HEK293 (cell line): ENCODE results near the gene VASP.

ENCODE experiments used
- CTCF ChIA-PET: fragments of 350-600 bp; formaldehyde crosslinking; extraction: SDS; loops from one replicate; lab custom pipeline; 2021; ENCODE audit warnings: antibody characterized with exemption; lab: Yijun Ruan, JAX
- POLR2A ChIA-PET: fragments of 300-600 bp; formaldehyde crosslinking; extraction: SDS; loops from one replicate; lab custom pipeline; 2020; ENCODE audit warnings: antibody characterized with exemption, inconsistent platforms; lab: Yijun Ruan, JAX
- H3K27ac ChIP-seq: fragments of 200-500 bp; sonication (Bioruptor generic); 2 replicates; pipeline ENCODE4 v1.5.1; 2014; ENCODE audit warnings: low read depth, low read length, control low read depth, inconsistent platforms; ENCODE audit errors: extremely low read depth
- H3K36me3 ChIP-seq, 2 experiments: fragments of 200-500 bp in 1 of 2; sonication (Bioruptor generic) in 1 of 2; 1 replicate in 1 of 2; 2 replicates in 1 of 2; pipeline ENCODE4 v1.5.1; 2014 to 2017; ENCODE audit warnings: inconsistent platforms in 2 of 2, low read length in 2 of 2; ENCODE audit not compliant: control insufficient read depth in 2 of 2, insufficient read depth in 1 of 2
- H3K4me1 ChIP-seq: fragments of 200-500 bp; sonication (Bioruptor generic); 2 replicates; pipeline ENCODE4 v1.5.1; 2014; ENCODE audit warnings: mild to moderate bottlenecking, low read length, inconsistent platforms; ENCODE audit not compliant: control insufficient read depth, insufficient read depth
- H3K4me3 ChIP-seq: 2 replicates; pipeline ENCODE4 v1.5.1; 2011; ENCODE audit warnings: low read depth, mild to moderate bottlenecking, control low read depth, low read length, moderate library complexity
- H3K9me3 ChIP-seq: fragments of 200-500 bp; sonication (Bioruptor generic); 2 replicates; pipeline ENCODE4 v1.5.1; 2014; ENCODE audit warnings: low read depth, low read length, inconsistent platforms; ENCODE audit not compliant: control insufficient read depth, insufficient read depth
- KLF10 ChIP-seq: fragments of 450-650 bp; IDR thresholded peaks from 2 replicates; pipeline ENCODE4 v1.5.1; 2018; ENCODE audit warnings: missing biosample characterization, mild to moderate bottlenecking, missing genetic modification characterization
- KLF8 ChIP-seq: fragments of 450-650 bp; formaldehyde crosslinking; IDR thresholded peaks from 2 replicates; pipeline ENCODE4 v1.5.1; 2016; ENCODE audit warnings: missing biosample characterization, missing genetic modification characterization
- KLF9 ChIP-seq: fragments of 450-650 bp; formaldehyde crosslinking; IDR thresholded peaks from 2 replicates; pipeline ENCODE4 v1.5.1; 2016; ENCODE audit warnings: missing biosample characterization, missing genetic modification characterization, low read depth
- PATZ1 ChIP-seq: fragments of 450-650 bp; formaldehyde crosslinking; IDR thresholded peaks from 2 replicates; pipeline ENCODE4 v1.5.1; 2016; ENCODE audit warnings: missing biosample characterization, missing genetic modification characterization
- SP3 ChIP-seq: fragments of 450-650 bp; formaldehyde crosslinking; IDR thresholded peaks from 2 replicates; pipeline ENCODE4 v1.5.1; 2016; ENCODE audit warnings: missing biosample characterization, missing genetic modification characterization
- ZBTB17 ChIP-seq: fragments of 450-650 bp; formaldehyde crosslinking; IDR thresholded peaks from 2 replicates; pipeline ENCODE4 v1.5.1; 2016; ENCODE audit warnings: missing biosample characterization, missing genetic modification characterization
- ZBTB26 ChIP-seq: fragments of 450-650 bp; formaldehyde crosslinking; optimal IDR thresholded peaks from 2 replicates; pipeline ENCODE3; 2016; ENCODE audit warnings: missing biosample characterization, mild to moderate bottlenecking, missing genetic modification characterization
- ZBTB49 ChIP-seq: fragments of 450-650 bp; formaldehyde crosslinking; IDR thresholded peaks from 2 replicates; pipeline ENCODE4 v1.5.1; 2016; ENCODE audit warnings: missing biosample characterization, missing genetic modification characterization, low read depth
- ZNF19 ChIP-seq: fragments of 450-650 bp; formaldehyde crosslinking; IDR thresholded peaks from 2 replicates; pipeline ENCODE4; 2016; ENCODE audit warnings: missing biosample characterization, missing genetic modification characterization, low read depth
- ZNF366 ChIP-seq: fragments of 450-650 bp; formaldehyde crosslinking; conservative IDR thresholded peaks from 2 replicates; pipeline ENCODE4 v1.5.1; 2016; ENCODE audit warnings: missing biosample characterization, missing genetic modification characterization
- ZNF544 ChIP-seq: fragments of 450-650 bp; formaldehyde crosslinking; IDR thresholded peaks from 2 replicates; pipeline ENCODE4 v1.5.0; 2017; ENCODE audit warnings: missing biosample characterization, missing genetic modification characterization
- ZNF560 ChIP-seq: fragments of 450-650 bp; formaldehyde crosslinking; IDR thresholded peaks from 2 replicates; pipeline ENCODE4 v1.5.1; 2017; ENCODE audit warnings: missing biosample characterization, missing genetic modification characterization, borderline replicate concordance
- ZNF561 ChIP-seq: fragments of 450-650 bp; IDR thresholded peaks from 2 replicates; pipeline ENCODE4 v1.5.1; 2018; ENCODE audit warnings: missing biosample characterization, missing genetic modification characterization, borderline replicate concordance
- ZNF692 ChIP-seq: fragments of 450-650 bp; formaldehyde crosslinking; IDR thresholded peaks from 2 replicates; pipeline ENCODE4 v1.5.1; 2016; ENCODE audit warnings: missing biosample characterization, missing genetic modification characterization
- ZNF747 ChIP-seq: fragments of 450-650 bp; formaldehyde crosslinking; IDR thresholded peaks from 2 replicates; pipeline ENCODE4 v1.5.1; 2016; ENCODE audit warnings: missing biosample characterization, missing genetic modification characterization
- ZNF76 ChIP-seq: fragments of 450-650 bp; formaldehyde crosslinking; IDR thresholded peaks from 2 replicates; pipeline ENCODE4; 2016; ENCODE audit warnings: low read depth, missing biosample characterization, missing genetic modification characterization, borderline replicate concordance
- ZNF792 ChIP-seq: fragments of 450-650 bp; formaldehyde crosslinking; IDR thresholded peaks from 2 replicates; pipeline ENCODE4 v1.5.1; 2016; ENCODE audit warnings: missing biosample characterization, missing genetic modification characterization
- ZNF830 ChIP-seq: fragments of 450-650 bp; IDR thresholded peaks from 2 replicates; pipeline ENCODE4 v1.5.0; 2018; ENCODE audit warnings: missing biosample characterization, missing genetic modification characterization, low read depth, mild to moderate bottlenecking, moderate library complexity
- TF ChIP-seq, protein P1 (sequence below): fragments of 450-650 bp; IDR thresholded peaks from 2 replicates; pipeline ENCODE4 v1.5.1; 2018; ENCODE audit warnings: missing biosample characterization, mild to moderate bottlenecking, missing genetic modification characterization
- TF ChIP-seq, protein P2 (sequence below): fragments of 450-650 bp; formaldehyde crosslinking; IDR thresholded peaks from 2 replicates; pipeline ENCODE4 v1.5.1; 2016; ENCODE audit warnings: missing biosample characterization, missing genetic modification characterization

The VASP gene

DNA sequence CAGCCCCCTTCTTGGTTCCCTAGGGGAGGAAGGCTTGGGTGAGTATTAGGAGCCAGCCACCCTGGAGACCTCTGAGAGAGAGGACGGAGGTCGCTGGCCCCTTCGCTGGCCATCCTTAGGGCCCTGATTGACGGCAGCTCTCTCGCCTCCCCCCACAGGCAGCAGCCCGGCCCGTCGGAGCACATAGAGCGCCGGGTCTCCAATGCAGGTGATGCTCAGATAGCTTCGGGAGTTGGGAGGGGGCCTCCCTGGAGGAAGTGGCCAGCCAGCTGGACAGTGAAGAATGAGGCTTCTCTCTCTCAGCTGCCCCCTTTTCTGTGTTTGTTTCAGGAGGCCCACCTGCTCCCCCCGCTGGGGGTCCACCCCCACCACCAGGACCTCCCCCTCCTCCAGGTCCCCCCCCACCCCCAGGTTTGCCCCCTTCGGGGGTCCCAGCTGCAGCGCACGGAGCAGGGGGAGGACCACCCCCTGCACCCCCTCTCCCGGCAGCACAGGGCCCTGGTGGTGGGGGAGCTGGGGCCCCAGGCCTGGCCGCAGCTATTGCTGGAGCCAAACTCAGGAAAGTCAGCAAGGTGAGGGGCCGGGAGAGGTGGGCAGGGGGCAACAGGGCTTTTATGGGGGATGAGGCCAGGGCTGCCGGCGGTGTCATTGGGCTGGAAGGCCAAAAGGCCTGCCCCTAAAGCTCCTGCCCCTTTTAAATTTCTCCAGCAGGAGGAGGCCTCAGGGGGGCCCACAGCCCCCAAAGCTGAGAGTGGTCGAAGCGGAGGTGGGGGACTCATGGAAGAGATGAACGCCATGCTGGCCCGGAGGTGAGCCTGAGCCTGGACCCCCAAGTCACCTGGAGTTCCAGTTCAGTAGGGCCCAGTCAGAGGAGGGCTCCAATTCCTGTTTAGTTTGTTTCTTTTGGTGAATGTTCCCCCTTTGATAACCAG lies 15.0 kb downstream of the VASP start:
- no peaks in the 10 kb centered on the region for H3K4me1 ChIP-seq
- H3K9me3 ChIP-seq, result no peaks in the 10 kb centered on the region
- H3K27ac ChIP-seq, result no peak overlapping the region
- H3K36me3 ChIP-seq, result peaks cover 13 to 44% of the 10 kb centered on the region in 2 experiments; a peak in 2 of 3 replicates
- no peak overlapping the region for H3K4me3 ChIP-seq
- CTCF ChIA-PET, result interaction anchor here (0.6 to 2.2 kb wide), 4 partner anchors 29 to 120 kb away, joined by 3 to 9 read pairs (median 6); no protein-coding TSS in a partner anchor
- TF ChIP-seq ZNF692 (tag by site-specific recombination), result 0 out of 2 replicates have a peak, but pooled peaks have one; percentile 17
- TF ChIP-seq ZNF830 (tag by site-specific recombination), result no peak
- POLR2A ChIA-PET, result interaction anchor here (1.2 kb wide), 1 partner anchor 119 kb away, joined by 3 read pairs; no protein-coding TSS in a partner anchor

DNA sequence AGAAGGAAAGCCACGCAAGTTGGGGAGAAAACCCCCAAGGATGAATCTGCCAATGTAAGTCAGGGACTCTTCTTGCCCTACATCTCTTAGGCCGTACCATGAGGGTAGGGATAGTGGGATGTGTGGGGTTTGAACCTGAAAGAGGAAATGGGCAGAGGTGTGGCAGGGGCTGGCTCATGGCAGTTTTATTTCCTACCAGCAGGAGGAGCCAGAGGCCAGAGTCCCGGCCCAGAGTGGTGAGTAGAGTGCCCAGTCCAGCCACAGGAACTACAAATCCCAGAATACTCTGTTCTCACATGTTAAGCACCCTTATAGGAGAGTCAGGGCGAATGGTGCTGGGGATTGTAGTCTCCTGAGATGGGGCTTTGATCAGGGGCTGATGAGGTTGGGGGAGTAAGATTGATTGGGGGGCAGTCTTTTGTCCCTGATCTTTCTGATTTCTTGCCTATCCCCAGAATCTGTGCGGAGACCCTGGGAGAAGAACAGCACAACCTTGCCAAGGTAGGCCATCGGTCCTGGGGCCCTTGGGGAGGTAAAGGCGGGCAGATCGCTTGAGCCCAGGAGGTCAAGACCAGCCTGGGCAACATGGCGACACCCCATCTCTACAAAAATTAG lies 16.5 kb downstream of the VASP start:
- no peaks in the 10 kb centered on the region for H3K4me1 ChIP-seq
- POLR2A ChIA-PET, result no interaction called here
- no peak overlapping the region for H3K27ac ChIP-seq
- no peaks in the 10 kb centered on the region for H3K9me3 ChIP-seq
- peaks cover 14 to 40% of the 10 kb centered on the region in 2 experiments; a peak in 2 of 3 replicates for H3K36me3 ChIP-seq
- no peak overlapping the region for H3K4me3 ChIP-seq
- CTCF ChIA-PET, result interaction anchor here (0.6 to 7.6 kb wide), 5 partner anchors 20 to 119 kb away, joined by 3 to 40 read pairs (median 5); no protein-coding TSS in a partner anchor
- TF ChIP-seq KLF10 (peak; percentile 96), KLF9 (tag by site-specific recombination) (peak; percentile 54; the same call in 1 of the 2 replicates), ZBTB49 (tag by site-specific recombination) (no peak), ZNF560 (tag by site-specific recombination) (no peak), ZNF561 (tag by site-specific recombination) (peak; percentile 40; the same call in 1 of the 2 replicates), ZNF544 (no peak), ZNF19 (tag by site-specific recombination) (no peak), ZNF792 (no peak), ZNF76 (tag by site-specific recombination) (peak; percentile 93), ZBTB26 (no peak), SP3 (tag by site-specific recombination) (peak; percentile 39; the same call in 1 of the 2 replicates), ZBTB17 (tag by site-specific recombination) (peak; percentile 74), ZNF366 (peak; percentile 49; the same call in 1 of the 2 replicates), KLF8 (tag by site-specific recombination) (peak; percentile 65), ZNF747 (no peak), PATZ1 (tag by site-specific recombination) (0 out of 2 replicates have a peak, but pooled peaks have one; percentile 10)
- TF ChIP-seq, protein P1, sequence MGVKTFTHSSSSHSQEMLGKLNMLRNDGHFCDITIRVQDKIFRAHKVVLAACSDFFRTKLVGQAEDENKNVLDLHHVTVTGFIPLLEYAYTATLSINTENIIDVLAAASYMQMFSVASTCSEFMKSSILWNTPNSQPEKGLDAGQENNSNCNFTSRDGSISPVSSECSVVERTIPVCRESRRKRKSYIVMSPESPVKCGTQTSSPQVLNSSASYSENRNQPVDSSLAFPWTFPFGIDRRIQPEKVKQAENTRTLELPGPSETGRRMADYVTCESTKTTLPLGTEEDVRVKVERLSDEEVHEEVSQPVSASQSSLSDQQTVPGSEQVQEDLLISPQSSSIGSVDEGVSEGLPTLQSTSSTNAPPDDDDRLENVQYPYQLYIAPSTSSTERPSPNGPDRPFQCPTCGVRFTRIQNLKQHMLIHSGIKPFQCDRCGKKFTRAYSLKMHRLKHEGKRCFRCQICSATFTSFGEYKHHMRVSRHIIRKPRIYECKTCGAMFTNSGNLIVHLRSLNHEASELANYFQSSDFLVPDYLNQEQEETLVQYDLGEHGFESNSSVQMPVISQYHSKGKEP (tag by site-specific recombination), result no peak
- TF ChIP-seq, protein P2, sequence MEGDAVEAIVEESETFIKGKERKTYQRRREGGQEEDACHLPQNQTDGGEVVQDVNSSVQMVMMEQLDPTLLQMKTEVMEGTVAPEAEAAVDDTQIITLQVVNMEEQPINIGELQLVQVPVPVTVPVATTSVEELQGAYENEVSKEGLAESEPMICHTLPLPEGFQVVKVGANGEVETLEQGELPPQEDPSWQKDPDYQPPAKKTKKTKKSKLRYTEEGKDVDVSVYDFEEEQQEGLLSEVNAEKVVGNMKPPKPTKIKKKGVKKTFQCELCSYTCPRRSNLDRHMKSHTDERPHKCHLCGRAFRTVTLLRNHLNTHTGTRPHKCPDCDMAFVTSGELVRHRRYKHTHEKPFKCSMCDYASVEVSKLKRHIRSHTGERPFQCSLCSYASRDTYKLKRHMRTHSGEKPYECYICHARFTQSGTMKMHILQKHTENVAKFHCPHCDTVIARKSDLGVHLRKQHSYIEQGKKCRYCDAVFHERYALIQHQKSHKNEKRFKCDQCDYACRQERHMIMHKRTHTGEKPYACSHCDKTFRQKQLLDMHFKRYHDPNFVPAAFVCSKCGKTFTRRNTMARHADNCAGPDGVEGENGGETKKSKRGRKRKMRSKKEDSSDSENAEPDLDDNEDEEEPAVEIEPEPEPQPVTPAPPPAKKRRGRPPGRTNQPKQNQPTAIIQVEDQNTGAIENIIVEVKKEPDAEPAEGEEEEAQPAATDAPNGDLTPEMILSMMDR (tag by site-specific recombination), result peak; percentile 89
